Measurements from ENCODE around the gene TPSD1. TPM values are rescaled to one million over a fixed set of nuclear protein-coding genes. Genes with fewer than 3 reads are reported as not detected.
"Not testable (repeated sequence)": the region's sequence is repeated elsewhere in the genome, so short reads cannot be mapped to it uniquely, and the experiment has no call there.

Gene TPSD1
- total RNA-seq, 1 donor from 2014 or later: 9.4 TPM

DNA sequence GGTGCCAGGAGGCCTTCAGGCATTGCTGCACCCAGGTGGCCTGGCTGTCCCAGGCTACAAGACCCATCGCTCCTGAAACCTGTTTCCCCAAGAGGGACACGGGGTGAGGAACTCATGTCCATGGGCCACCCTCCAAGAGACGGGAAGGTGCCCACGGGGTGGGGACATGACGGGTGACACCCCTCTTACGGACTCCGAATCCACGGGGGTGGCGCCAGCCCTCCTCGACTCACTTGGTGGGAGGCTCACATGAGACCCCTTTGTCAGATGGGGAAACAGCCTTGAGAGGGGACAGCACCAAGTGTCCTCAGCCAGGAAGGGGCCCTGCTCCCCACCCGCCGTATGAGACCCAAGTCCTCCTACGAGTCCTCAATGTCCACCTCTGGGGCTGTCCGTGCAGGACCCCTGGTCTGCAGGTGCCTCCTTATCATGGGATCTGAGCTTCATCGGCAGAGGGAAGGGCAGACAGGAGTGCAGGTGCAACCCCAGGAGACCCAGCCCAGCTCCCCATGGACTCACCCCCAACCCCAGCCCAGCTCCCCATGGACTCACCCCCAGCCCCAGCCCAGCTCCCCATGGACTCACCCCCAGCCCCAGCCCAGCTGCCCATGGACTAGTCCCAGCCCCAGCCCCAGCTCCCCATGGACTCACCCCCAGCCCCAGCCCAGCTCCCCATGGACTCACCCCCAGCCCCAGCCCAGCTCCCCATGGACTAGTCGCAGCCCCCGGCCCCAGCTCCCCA is 25.2 kb upstream of the TPSD1 start:
- H3K27ac ChIP-seq; H3K36me3 ChIP-seq; intact Hi-C loops (cut with DNase I); H3K27me3 ChIP-seq; H3K4me1 ChIP-seq; H3K4me3 ChIP-seq; DNase-seq; H3K9me3 ChIP-seq; ATAC-seq: not testable (repeated sequence)

DNA sequence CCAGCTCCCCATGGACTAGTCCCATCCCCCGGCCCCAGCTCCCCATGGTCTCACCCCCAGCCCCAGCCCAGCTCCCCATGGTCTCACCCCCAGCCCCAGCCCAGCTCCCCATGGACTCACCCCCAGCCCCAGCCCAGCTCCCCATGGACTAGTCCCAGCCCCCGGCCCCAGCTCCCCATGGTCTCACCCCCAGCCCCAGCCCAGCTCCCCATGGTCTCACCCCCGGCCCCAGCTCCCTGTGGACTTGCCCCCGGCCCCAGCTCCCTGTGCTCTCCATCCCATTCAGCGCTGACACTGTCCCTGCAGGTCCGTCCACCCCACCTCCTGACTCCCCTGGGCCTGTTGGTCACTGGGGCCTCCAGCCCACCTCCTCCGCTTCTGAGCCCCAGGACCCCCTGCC is 24.6 kb upstream of the TPSD1 start:
- H3K27ac ChIP-seq; intact Hi-C loops (cut with DNase I); H3K36me3 ChIP-seq; H3K4me3 ChIP-seq; H3K9me3 ChIP-seq; ATAC-seq; H3K4me1 ChIP-seq; DNase-seq; H3K27me3 ChIP-seq: not testable (repeated sequence)

DNA sequence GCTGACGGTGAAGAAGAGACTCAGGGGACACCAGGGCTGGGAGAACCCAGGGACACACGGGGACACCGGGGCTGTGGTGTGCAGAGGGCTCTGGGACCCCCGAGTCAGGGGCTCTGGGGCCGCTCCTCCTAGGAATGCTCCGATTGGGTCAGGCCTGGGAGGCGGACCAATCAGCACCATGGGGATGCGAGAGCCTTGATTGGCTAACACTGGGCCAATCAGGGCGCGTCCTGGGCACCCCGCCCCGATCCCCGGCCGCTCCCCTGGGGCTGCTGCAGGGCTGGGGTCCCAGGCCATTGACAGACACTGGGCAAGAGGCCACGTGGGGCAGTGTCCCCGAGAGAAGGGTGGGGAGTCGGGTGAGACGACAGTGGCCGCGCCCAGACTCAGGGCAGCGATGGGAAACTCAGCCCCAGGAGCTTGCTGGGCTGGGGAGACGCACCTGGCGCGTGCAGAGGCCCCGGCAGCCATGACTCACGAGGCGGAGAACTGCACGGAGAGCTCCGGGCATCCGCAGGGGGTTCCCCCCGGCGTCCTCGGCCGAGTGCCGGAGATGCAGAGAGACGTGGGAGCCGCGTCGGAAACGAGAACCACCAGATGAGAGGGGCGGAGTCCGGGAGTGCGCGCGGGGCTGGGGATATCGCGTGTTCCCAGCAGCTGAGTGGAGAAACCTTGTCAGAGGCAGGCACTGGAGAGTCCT is 23.7 kb upstream of the TPSD1 start:
- H3K36me3 ChIP-seq; H3K27ac ChIP-seq; H3K4me3 ChIP-seq; H3K27me3 ChIP-seq; H3K4me1 ChIP-seq; H3K9me3 ChIP-seq; DNase-seq; intact Hi-C loops (cut with DNase I); ATAC-seq: not testable (repeated sequence)

DNA sequence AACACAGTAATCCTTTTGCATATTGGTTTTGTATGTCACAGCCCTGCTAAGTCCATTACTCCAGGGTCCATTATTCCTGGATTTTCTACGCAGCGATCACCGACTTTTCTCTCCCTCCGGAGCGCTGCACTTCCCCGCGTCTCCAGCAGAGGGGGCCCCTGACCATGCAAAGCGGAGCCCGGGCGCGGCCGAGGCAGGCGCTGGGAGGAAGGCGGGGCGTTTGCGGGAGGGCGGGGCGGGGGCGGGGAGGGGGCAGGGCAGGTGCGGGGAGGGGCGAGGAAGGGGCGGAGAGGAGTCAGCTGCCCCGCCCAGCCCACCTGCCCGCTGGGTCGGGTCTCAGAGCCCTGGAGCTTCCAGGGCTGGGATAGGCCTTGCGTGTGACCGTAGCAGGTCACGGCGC is 19.2 kb upstream of the TPSD1 start:
- intact Hi-C loops (cut with DNase I); H3K4me3 ChIP-seq: not testable (repeated sequence)
- ATAC-seq: peak; percentile 87

DNA sequence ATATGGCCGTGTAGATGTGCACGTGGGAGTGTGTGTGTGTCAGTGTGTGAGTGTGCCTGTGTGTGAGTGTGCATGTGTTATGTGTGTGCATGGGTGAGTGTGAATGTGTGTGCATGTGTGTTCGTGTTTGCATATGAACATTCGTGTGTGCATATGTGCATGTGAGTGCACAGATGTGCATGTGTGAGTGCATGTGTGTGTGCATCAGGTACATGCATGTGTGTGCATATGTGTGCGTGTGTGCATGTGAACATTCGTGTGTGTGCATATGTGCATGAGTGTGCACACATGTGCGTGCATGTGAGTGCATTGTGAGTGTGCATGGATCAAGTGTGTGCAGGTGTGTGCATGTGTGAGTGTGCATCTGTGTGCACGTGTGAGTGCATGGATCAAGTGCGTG is 17.9 kb upstream of the TPSD1 start:
- TF ChIP-seq, protein P1, sequence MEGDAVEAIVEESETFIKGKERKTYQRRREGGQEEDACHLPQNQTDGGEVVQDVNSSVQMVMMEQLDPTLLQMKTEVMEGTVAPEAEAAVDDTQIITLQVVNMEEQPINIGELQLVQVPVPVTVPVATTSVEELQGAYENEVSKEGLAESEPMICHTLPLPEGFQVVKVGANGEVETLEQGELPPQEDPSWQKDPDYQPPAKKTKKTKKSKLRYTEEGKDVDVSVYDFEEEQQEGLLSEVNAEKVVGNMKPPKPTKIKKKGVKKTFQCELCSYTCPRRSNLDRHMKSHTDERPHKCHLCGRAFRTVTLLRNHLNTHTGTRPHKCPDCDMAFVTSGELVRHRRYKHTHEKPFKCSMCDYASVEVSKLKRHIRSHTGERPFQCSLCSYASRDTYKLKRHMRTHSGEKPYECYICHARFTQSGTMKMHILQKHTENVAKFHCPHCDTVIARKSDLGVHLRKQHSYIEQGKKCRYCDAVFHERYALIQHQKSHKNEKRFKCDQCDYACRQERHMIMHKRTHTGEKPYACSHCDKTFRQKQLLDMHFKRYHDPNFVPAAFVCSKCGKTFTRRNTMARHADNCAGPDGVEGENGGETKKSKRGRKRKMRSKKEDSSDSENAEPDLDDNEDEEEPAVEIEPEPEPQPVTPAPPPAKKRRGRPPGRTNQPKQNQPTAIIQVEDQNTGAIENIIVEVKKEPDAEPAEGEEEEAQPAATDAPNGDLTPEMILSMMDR (IDR thresholded peaks at IDR 0.05): no peak
- DNase-seq: no peak
- no peak for ATAC-seq
- intact Hi-C loops (cut with DNase I): no loop called here
- Histone ChIP-seq H3K9me3 (no peaks in the 10 kb centered on the region), H3K4me3 (no peak overlapping the region), H3K27me3 (no peaks in the 10 kb centered on the region), H3K4me1 (no peaks in the 10 kb centered on the region), H3K27ac (no peak overlapping the region), H3K36me3 (no peaks in the 10 kb centered on the region)

More for the DNA sequence above, 19.2 kb upstream of the TPSD1 start:
- H3K36me3 ChIP-seq, H3K4me1 ChIP-seq, H3K9me3 ChIP-seq, DNase-seq, H3K27ac ChIP-seq, H3K27me3 ChIP-seq: not testable (repeated sequence)

DNA sequence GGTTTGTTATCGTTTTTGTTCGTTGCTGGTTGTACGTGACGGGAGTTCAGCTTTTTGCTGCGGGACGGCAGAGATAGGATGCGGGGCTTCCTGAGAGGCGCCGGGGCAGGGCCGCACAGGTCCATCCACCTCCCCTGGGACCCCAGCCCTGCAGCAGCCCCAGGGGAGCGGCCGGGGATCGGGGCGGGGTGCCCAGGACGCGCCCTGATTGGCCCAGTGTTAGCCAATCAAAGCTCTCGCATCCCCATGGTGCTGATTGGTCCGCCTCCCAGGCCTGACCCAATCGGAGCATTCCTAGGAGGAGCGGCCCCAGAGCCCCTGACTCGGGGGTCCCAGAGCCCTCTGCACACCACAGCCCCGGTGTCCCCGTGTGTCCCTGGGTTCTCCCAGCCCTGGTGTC is 17.0 kb upstream of the TPSD1 start:
- DNase-seq; H3K27ac ChIP-seq; H3K4me3 ChIP-seq; H3K9me3 ChIP-seq; intact Hi-C loops (cut with DNase I); H3K27me3 ChIP-seq; H3K4me1 ChIP-seq; ATAC-seq; H3K36me3 ChIP-seq: not testable (repeated sequence)

DNA sequence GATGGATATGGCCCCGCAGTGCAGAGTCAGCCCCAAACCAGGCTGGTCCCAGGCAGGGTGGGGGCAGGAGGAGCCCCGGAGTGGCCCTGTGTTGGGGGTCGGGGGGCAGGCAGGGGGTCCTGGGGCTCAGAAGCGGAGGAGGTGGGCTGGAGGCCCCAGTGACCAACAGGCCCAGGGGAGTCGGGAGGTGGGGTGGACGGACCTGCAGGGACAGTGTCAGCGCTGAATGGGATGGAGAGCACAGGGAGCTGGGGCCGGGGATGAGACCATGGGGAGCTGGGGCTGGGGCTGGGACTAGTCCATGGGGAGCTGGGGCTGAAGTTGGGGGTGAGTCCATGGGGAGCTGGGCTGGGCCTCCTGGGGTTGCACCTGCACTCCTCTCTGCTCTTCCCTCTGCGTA is 16.3 kb upstream of the TPSD1 start:
- intact Hi-C loops (cut with DNase I): not testable (repeated sequence)

DNA sequence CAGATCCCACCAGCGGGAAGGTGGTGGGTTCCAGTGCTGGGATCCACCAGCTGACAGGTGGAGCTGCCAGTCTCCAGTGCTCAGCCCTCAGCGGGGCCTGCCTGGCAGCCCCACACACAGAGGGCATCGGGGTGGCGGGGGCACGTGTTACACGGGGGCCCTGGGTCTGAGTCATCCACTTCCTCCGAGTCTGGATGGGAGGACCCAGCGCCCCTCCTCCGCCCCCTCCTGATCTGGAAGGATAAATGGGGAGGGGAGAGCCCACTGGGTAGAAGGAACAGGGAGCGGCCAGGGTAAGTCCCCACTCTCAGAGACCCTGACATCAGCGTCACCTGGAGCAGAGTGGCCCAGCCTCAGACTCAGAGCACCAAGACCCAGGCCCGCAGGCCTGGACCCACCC is 15.4 kb upstream of the TPSD1 start, which contains the start of gene TPSAB1:
TSS of gene TPSAB1 (plus strand) at position 270 of the 400 bp plus-strand sequence. CDS start 234 bp downstream, outside the sequence.
- H3K4me1 ChIP-seq; H3K4me3 ChIP-seq; DNase-seq; H3K27ac ChIP-seq; H3K9me3 ChIP-seq; H3K27me3 ChIP-seq; intact Hi-C loops (cut with DNase I); H3K36me3 ChIP-seq: not testable (repeated sequence)
- ATAC-seq: peak; percentile 3

More for the DNA sequence above, 16.3 kb upstream of the TPSD1 start:
- not testable (repeated sequence) for H3K27ac ChIP-seq, H3K36me3 ChIP-seq, H3K9me3 ChIP-seq, DNase-seq, H3K4me1 ChIP-seq, H3K27me3 ChIP-seq, H3K4me3 ChIP-seq
- peak; percentile 2 for ATAC-seq

DNA sequence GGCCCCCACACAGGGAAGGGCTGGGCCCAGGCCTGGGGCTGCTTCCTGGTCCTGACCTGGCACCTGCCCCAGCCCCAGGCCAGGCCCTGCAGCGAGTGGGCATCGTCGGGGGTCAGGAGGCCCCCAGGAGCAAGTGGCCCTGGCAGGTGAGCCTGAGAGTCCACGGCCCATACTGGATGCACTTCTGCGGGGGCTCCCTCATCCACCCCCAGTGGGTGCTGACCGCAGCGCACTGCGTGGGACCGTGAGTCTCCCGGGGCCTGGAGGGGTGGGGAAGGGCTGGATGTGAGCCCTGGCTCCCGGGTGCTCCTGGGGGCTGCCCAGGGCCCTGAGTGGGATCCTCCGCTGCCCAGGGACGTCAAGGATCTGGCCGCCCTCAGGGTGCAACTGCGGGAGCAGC is 14.8 kb upstream of the TPSD1 start:
- H3K27me3 ChIP-seq; H3K27ac ChIP-seq; intact Hi-C loops (cut with DNase I); H3K4me3 ChIP-seq; DNase-seq; H3K36me3 ChIP-seq; H3K9me3 ChIP-seq; ATAC-seq; H3K4me1 ChIP-seq: not testable (repeated sequence)

DNA sequence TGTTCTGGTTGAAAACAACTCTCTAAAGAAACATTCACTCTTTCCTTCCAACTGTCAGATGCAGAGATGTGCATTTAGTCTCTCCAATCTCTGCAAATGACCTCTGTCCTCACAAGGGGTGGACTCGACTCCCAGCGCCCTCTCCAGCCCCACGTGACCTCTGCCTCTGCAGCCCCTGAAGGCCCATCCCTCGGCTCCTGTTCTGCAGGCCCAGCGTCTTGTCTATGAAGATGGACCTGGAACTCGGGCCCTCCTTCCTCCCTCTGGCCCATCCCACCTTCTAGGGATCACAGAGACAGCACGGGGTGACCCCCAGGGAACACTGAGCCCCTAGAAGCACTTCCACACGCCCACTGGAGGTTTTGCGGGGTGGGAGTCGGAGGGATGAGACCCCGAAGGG is 12.5 kb upstream of the TPSD1 start:
- H3K9me3 ChIP-seq; H3K36me3 ChIP-seq; ATAC-seq; intact Hi-C loops (cut with DNase I); DNase-seq; H3K27ac ChIP-seq; H3K27me3 ChIP-seq; H3K4me3 ChIP-seq; H3K4me1 ChIP-seq: not testable (repeated sequence)

DNA sequence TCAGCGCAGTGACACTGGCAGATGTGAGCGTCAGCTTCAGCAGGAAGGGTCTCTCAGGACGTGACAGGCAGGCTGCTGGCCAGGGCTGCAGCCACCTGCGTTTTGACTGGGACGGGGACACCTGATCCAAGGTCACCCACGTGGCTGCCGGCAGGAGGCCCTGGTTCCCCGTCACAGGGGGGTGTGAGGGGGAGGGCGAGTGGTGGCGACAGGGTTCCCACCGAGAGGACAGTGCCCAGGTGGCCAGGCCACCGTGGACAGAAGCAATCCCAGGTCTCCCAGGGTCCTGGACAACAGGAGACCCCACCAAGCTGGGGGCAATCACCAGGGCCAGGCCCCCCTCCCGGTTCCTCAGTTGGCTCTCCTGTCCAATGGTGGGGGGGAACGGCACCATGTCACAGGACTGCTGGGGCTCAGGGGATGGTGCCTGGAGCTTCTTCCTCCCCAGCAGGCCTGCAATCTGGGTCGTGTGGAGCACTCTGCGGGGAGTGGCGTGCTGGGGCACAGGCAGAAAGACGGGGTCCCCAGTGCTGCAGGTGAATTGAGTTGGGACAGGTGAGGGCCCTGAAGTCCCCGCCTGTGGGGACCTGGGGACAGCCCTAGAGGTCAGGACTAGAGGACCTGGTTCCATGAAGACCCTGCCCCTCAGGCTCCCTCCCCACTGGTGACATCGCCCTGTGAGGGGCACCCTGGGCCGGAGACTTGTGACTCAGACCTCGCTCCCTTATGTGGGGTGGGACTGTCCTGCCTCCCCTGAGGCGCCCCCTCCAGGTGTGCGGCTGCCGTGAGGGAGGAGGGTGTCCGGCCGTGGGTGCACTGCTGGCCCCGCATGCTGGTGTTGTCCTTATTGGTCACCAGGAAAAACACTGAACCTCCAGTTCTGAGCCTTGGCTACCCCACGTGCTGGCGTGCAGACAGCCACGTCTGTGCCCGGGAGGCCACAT is 11.7 kb upstream of the TPSD1 start:
- H3K27me3 ChIP-seq; H3K36me3 ChIP-seq; H3K4me3 ChIP-seq; H3K27ac ChIP-seq; H3K4me1 ChIP-seq; intact Hi-C loops (cut with DNase I); DNase-seq; ATAC-seq; H3K9me3 ChIP-seq: not testable (repeated sequence)

All from upper lobe of right lung (tissue), 1 donor.